GM06990 (cell line): ENCODE data around the gene SNX19.

Experiments used
- DNase-seq: peaks from one replicate; pipeline ENCODE4 v3.0.0-alpha.2; 2011; ENCODE audit not compliant: insufficient read length; ENCODE audit errors: extremely low read depth
- H3K27me3 ChIP-seq: replicated peaks from 2 replicates; pipeline ENCODE4 v1.6.0; 2011; ENCODE audit warnings: low read length; ENCODE audit not compliant: control insufficient read depth, insufficient read depth
- H3K36me3 ChIP-seq: 2 replicates; pipeline ENCODE4 v1.5.1; 2011; ENCODE audit warnings: low read length; ENCODE audit not compliant: control insufficient read depth, insufficient read depth
- H3K4me3 ChIP-seq: replicated peaks from 2 replicates; pipeline ENCODE4 v1.5.1; 2011; ENCODE audit warnings: low read depth, mild to moderate bottlenecking, control low read depth, low read length
- TF ChIP-seq, protein P1 (sequence below): IDR thresholded peaks from 2 replicates; pipeline ENCODE4 v1.5.1; 2011; ENCODE audit warnings: low read length, control low read depth, mild to moderate bottlenecking, inconsistent platforms; ENCODE audit not compliant: insufficient read depth, poor library complexity, severe bottlenecking

Gene SNX19

DNA sequence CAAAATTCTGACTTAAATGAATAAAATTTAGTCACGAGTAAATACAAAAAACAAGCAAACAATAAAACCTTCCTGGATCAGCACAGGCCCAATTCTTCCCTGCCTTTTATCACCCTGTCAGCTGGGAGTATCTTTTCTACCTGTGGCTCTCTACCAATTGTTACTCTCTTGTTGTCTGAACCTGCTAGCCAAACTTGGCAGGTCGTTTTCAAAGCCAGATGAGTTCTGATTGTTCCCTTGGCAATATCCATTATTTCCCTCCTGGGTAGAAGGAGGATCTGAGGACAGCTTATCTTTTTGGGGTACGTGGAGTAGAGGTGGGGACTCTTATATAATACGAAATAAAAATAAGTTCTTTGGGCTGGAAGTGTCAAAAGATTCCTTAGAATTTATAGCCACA lies 40.2 kb downstream of the SNX19 start:
- no peak overlapping the region for H3K4me3 ChIP-seq
- H3K36me3 ChIP-seq, result peaks cover 32% of the 10 kb centered on the region
- no peak for DNase-seq
- no peaks in the 10 kb centered on the region for H3K27me3 ChIP-seq
- TF ChIP-seq, protein P1, sequence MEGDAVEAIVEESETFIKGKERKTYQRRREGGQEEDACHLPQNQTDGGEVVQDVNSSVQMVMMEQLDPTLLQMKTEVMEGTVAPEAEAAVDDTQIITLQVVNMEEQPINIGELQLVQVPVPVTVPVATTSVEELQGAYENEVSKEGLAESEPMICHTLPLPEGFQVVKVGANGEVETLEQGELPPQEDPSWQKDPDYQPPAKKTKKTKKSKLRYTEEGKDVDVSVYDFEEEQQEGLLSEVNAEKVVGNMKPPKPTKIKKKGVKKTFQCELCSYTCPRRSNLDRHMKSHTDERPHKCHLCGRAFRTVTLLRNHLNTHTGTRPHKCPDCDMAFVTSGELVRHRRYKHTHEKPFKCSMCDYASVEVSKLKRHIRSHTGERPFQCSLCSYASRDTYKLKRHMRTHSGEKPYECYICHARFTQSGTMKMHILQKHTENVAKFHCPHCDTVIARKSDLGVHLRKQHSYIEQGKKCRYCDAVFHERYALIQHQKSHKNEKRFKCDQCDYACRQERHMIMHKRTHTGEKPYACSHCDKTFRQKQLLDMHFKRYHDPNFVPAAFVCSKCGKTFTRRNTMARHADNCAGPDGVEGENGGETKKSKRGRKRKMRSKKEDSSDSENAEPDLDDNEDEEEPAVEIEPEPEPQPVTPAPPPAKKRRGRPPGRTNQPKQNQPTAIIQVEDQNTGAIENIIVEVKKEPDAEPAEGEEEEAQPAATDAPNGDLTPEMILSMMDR, result no peak

DNA sequence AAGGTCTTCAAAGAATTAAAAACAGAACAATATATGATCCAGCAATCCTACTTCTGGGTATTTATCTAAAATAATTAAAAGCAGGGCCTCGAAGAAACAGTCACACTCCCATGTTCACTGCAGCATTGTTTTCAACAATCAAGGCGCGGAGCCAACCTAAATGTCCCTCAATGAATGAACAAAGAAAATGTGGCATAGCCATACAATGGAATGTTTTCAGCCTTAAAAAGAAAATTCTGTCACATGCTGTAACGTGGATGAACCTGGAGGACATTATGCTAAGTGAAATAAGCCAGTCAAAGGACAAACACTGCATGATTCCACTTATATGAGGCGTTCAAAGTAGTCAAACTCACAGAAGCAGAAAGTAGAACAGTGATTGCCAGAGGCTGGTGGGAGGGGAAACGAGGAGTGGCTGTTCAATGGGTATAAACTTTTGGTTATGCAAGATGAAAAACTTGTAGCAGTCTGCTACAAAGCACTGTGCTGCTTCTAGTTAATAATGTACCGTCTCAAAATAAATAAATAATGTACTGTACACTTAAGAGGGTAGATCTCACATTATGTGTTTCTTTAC lies 41.2 kb downstream of the SNX19 start:
- peaks cover 30% of the 10 kb centered on the region for H3K36me3 ChIP-seq

DNA sequence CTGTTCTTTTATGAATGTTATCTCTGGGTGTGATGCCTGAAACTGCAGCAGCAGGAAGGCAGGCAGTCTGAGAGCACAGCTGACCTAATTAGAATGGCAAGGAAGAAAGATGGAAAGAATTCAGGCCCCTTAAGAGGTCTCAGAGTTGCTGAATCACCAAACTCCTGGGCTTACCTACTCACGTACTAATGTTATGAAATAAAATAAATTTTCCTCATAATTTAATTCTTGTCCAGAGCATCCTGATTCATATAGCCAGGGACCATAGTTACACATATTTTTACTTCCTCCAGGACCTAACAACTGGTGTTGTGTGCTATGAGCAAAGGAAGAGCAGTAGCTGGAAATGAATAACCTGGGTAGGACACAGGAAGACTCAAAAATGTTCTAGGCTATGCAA lies 41.9 kb downstream of the SNX19 start:
- Histone ChIP-seq H3K27me3 (no peaks in the 10 kb centered on the region), H3K4me3 (no peak overlapping the region), H3K36me3 (peaks cover 30% of the 10 kb centered on the region)
- TF ChIP-seq, protein P1, result no peak
- DNase-seq, result no peak

More for the DNA sequence above, 41.2 kb downstream of the SNX19 start:
- TF ChIP-seq, protein P1, result no peak
- Histone ChIP-seq H3K27me3 (no peaks in the 10 kb centered on the region), H3K4me3 (no peak overlapping the region)
- DNase-seq, result no peak

DNA sequence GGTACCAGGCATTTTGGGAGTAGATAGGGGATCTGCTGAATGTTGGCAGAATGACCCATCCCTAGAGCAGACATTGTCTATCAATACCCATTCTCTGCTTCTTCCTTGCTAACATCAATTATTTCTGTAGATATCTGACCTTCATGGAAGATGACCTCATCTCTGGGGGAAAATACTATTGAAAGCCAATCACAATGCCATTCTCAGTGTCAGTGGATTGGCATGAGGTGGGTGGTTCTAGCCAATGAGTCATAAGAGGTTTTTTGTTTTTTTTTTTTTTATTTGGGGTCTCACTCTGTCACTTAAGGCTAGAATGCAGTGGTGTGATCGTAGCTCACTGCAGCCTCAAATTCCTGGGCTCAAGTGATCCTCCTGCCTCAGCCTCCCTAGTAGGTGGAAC lies 42.5 kb downstream of the SNX19 start:
- TF ChIP-seq, protein P1, result no peak
- no peaks in the 10 kb centered on the region for H3K27me3 ChIP-seq
- no peak overlapping the region for H3K4me3 ChIP-seq
- DNase-seq, result no peak
- H3K36me3 ChIP-seq, result peaks cover 26% of the 10 kb centered on the region

DNA sequence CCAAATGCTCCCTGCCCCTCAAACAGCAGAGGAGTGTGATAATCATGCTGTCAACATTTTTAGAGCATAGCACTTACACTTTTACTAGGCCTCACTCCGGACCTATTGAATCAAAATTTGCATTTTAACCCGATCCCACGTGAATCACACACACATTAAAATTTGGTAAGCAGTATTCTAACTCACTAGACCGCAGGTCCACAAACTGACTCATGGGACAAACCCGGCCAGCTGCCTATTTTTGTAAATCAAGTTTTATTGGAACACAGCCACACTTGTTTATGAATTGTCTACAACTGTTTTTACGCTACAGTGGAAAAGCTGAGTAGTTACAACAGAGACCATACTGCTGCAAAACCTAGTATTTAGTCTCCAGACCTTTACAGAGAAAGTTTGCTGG lies 43.3 kb downstream of the SNX19 start:
- Histone ChIP-seq H3K36me3 (peaks cover 21% of the 10 kb centered on the region), H3K27me3 (no peaks in the 10 kb centered on the region), H3K4me3 (no peak overlapping the region)
- TF ChIP-seq, protein P1, result no peak
- no peak for DNase-seq

DNA sequence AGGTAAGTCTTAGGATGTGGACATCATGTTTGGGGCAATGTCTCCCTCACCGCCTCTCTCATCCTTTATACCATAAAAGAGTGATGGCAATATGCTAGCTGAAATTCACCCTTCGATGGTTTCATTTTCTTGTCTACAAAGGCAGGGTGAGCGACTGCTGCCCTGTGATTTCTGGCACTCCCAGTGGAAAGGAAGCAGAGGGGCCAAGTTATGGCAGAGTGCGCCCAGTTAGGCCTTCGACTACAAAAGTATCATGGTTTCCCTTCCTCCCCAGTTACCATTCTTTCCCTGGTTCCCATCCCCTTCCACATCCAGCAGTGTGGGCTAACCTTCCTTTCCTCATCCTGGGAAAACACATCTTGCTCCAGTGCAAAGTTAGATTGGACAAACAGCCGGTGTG lies 43.8 kb downstream of the SNX19 start:
- Histone ChIP-seq H3K4me3 (no peak overlapping the region), H3K27me3 (no peaks in the 10 kb centered on the region), H3K36me3 (peaks cover 19% of the 10 kb centered on the region)
- TF ChIP-seq, protein P1, result no peak
- DNase-seq, result no peak
